GM19468 (cell line): ENCODE data around the gene TAAR5.
"Not testable (repeated sequence)": the region's sequence is repeated elsewhere in the genome, so short reads cannot be mapped to it uniquely, and the experiment has no call there.

Experiments used
- ATAC-seq: cut with Tn5 transposase; IDR thresholded peaks from one replicate; pipeline ENCODE4 v1.9.1; 2021; ENCODE audit warnings: mild to moderate bottlenecking, moderate library complexity, moderate number of reproducible peaks; ENCODE audit not compliant: unreplicated experiment; ENCODE audit errors: extremely low read depth

The TAAR5 gene, protein sequence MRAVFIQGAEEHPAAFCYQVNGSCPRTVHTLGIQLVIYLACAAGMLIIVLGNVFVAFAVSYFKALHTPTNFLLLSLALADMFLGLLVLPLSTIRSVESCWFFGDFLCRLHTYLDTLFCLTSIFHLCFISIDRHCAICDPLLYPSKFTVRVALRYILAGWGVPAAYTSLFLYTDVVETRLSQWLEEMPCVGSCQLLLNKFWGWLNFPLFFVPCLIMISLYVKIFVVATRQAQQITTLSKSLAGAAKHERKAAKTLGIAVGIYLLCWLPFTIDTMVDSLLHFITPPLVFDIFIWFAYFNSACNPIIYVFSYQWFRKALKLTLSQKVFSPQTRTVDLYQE

DNA sequence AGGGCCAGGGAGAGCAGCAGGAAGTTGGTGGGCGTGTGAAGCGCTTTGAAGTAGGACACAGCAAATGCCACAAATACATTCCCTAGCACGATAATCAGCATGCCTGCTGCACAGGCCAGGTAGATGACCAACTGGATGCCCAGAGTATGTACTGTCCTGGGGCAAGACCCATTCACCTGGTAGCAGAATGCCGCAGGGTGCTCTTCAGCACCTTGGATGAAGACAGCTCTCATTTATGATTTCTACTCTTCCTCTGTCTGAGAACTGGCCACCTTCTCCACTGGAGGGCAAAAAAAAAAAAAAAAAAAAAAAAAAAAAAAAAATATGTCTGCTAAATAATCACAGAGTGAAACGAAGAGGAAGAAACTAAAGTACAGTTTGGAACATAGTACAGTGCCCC, at the start of gene TAAR5:
TSS of gene TAAR5 (minus strand) at position 288 of the 400 bp plus-strand sequence. CDS start at position 233, 55 bp downstream.
- ATAC-seq = no peak

DNA sequence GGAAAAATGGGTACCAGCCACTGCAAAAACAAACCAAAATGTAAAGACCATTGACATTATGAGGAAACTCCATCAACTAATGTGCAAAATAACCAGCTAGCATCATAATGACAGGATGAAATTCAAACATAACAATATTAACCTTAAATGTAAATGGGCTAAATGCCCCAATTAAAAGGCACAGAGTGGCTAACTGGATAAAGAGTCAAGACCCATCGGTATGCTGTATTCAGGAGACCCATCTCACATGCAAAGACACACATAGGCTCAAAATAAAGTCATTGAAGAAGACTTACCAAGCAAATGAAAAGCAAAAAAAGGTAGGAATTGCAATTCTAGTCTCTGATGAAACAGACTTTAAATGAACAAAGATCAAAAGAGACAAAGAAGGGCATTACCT, 47.6 kb upstream of the TAAR5 start:
- ATAC-seq = not testable (repeated sequence)

DNA sequence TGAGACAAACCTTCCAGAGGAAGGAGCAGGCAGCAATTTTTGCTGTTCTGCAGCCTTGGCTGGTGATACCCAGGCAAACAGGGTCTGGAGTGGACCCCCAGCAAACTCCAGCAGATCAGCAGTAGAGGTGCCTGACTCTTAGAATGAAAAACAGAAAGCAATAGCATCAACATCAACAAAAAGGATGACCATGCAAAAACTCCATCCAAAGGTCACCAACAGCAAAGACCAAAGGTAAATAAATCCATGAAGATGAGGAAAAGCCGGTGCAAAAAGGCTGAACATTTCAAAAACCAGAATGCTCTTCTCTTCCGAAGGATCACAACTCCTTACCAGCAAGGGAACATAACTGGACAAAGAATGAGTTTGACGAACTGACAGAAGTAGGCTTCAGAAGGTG, 46.4 kb upstream of the TAAR5 start:
- not testable (repeated sequence) for ATAC-seq

DNA sequence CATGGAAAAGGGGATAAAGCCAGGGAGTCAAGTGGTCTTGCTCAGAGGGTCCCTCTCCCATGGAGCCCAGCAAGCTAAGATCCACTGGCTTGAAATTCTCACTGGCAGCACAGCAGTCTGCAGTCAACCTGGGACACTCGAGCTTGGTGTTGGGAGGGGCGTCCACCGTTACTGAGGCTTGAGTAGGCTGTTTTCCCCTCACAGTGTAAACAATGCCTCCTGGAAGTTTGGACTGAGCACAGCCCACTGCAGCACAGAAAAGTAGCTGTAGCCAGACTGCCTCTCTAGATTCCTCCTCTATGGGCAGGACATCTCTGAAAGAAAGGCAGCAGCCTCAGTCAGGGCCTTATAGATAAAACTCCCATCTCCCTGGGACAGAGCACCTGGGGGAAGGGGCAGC, 45.7 kb upstream of the TAAR5 start:
- not testable (repeated sequence) for ATAC-seq

DNA sequence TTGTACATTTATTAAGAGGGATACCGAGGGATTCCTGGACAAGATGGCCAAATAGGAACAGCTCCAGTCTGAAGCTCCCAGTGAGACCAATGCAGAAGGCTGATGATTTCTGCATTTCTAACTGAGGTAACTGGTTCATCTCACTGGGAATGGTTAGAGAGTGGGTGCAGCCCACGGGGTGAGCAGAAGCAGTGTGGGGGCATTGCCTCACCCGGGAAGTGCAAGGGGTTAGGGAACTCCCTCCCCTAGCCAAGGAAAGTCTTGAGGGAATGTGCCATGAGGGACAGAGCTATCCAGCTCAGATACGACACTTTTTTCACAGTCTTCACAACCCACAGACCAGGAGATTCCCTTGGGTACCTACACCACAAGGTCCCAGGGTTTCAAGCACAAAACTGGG, 45.3 kb upstream of the TAAR5 start:
- no peak for ATAC-seq

DNA sequence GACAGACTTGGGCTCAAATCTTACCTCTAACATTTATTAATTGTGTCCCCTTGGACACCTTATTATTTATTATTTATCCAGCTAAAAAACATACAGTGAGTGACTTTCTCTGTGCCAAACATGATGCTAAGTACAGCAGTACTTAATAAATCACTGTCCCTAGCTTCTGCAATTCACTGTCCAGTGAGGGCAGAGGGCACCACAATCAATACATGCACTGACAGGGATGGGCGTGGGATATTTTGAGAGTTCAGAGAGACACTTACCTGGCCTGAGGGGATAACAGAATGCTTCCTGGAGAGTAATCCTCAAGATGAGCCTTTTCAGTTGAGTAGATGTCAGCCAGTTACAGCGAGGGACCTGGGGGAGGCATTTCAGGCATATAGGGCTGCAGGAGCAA, 43.8 kb upstream of the TAAR5 start:
- ATAC-seq = no peak

DNA sequence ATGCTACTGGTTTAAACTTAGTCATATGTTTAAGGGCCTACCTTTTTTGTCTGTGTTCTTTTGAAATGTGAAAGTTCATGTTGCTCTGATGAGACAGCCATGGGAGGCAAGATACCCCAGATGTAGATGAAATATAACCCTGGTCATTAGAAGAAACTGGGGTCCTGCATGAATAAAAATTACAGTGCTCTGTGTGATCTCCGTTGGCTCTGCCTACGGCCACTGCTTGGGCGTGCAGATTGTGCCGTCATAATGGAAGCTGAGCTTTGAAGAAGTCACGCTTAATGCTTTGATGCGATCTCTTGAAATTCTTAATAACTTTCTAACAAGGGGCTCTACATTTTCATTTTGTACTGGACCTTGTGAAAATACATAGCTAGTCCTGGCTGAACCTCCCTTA, 34.6 kb upstream of the TAAR5 start, which contains the start of gene TAAR2:
TSS of gene TAAR2 (minus strand) at position 101 of the 400 bp plus-strand sequence. CDS start at position 101, 0 bp downstream.
- no peak for ATAC-seq

DNA sequence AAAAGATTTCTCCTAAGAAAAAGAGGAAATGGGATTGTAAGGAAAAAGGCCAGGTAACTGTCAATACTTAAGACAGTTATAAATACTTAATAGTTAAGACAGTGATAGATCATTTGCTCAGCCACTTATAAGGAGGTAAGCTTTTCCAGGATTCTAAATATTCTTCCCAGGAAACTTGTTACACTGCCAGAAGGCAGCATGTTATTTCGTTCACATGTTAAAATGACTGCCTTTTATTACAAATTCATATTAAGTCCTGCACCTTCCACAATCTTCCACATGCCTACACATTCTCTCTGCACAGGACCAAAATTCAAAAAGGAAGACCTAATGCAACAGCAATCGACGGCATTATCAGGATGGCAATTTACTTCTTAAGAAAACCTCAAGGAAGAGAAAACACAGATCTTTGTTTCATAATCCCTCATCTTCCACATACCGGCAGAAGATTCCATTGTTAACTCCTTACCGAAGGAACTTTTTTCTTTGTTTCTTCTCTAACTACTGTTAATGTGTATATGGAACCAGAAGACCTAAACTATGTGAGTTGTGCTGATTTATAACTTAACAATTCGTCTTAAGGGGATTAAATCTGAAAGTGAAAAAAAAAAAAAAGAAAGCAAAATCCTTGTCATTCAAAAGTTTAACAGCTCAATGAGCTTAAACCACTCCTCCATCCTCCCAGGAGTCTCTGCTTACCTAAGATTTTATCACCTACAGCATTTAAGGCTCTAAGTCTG, 33.7 kb upstream of the TAAR5 start:
- no peak for ATAC-seq

DNA sequence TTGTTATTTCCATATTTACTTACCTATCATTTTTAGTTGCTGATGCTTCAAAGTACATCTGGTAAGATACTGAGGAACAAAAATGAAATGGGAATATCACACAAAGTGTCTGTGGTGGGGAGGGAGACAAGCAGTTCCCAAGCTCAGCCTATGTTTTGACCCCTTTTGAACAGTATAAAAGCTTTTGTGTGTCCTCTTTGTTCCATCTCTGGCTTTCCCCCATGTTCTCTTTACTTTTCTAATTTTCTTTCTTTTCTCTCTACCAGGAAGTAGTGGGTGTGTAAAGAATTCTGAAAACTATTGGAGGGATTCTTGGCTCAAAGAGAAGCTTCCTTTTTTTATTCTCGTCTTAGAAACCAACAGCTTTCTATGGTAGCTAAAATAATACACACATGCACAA, 27.1 kb upstream of the TAAR5 start:
- no peak for ATAC-seq

DNA sequence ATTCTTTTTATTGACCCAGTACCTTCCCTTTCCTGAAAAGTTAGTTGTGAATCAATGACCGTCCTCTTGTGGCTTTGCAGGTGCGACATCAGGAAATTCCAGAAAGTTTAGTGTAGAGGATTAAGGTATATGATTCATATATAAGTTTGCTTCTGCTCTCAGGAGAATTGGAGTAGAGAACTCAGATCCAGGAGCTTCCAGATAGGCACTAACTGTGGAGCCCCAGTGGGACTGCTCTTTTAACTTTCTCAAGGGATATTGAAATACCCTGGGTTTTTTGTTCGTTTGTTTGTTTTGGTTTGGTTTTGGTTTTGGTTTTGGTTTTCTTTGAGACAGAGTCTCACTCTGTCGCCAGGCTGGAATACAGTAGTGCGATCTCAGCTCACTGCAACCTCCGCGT, 25.0 kb upstream of the TAAR5 start:
- ATAC-seq = no peak

DNA sequence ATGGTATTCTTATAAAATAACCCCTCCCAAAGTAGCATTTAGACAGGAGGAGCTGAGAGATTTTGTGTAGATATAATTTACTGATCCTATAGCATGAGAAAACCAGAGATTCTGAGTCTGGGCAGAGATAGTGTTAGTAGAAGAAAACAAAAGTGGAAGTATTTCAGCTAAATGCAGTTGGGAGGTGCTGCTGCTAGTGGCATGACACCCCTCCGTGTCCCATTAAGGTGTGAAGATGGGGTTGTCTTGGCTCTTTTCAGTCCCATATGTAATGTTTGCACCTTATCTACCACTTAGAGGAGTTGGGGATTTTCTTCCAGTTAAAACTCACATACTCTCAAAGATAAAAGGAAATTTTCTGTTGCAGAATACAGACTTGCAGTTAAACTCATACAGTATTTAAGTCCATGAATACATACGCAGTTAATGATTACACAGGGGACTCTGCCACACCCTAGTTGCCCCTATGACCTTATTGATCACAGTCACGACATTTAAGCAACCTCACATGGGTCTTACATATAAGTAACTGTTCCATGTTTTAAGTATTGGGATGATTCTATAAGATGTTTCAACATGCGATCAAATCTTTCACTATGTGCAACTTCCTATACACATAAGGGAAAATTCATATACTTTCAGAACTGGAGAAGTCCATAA, 23.0 kb upstream of the TAAR5 start:
- ATAC-seq = no peak

DNA sequence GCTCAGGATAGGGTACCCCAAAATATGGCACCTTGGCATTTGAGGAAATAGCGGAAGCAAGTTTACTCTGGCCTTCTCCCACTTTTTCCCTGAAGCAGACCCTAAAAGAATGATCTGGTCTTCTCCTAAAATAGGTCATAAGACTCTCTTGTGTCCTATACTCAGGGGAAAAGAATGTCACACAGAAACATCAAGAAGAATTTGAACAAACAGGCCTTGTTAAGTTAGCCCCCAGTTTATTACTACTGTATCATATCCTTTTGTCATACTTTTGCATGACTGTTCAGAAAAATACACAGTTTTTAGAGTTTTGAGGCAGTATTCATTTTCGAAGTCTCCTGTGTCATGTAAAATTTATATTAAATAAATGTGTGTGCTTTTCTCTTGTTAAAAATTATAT, 22.1 kb upstream of the TAAR5 start:
- ATAC-seq = no peak

DNA sequence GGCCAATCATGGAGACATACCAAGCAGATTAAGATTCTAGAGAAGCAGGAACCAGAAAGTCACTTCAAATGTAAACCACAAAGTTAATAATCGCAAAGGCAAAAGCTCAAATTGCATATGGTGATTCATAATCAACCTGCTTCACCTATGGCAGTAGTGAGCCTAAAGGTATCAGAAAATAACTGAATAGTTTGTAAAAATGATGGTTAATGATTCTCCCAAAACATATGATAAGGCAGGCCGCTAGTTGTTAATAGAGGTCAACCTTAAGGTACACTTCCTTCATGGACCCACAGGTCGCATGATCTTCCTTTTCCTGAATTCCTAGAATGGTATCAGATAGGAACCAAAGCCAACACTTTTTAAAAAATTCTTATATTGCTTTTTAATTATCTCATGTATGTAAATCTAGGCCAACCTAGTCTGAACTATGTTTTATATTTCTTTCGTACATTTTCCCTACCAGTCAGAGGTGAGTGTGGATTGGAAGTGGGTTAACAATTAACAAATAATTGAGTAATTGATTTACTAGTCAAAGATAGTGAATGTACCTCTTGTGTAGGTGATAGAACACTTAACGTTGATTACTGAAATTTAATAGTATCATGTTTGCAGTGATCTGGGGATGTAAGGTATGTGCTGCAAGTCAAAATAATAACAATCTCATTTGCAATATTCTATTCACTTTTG, 18.1 kb upstream of the TAAR5 start:
- peak; percentile 40 for ATAC-seq

DNA sequence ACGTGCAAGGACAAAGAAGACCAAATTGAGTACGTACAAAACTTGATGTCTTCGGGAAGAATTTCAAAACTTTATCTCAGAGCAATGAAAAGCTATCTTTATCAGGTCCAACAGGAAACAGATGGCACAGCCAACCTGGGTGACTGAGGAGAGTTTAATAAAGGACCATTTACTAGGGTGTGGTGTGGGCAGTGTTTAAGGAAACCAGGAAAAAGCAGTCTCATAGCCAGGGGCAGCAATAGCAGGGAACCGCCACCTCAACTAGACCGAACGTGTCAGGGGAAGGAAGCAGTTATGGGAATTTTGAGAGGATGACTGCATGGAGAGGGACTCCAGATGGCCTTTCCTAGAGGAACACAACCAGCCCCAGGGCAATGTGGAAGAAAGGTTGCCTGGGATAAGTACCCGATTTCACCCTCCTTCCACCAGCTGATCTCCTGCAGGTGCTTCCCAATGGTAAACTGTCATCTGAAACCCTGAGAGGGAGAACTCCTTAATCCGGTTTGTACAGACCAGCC, 15.2 kb upstream of the TAAR5 start:
- no peak for ATAC-seq

DNA sequence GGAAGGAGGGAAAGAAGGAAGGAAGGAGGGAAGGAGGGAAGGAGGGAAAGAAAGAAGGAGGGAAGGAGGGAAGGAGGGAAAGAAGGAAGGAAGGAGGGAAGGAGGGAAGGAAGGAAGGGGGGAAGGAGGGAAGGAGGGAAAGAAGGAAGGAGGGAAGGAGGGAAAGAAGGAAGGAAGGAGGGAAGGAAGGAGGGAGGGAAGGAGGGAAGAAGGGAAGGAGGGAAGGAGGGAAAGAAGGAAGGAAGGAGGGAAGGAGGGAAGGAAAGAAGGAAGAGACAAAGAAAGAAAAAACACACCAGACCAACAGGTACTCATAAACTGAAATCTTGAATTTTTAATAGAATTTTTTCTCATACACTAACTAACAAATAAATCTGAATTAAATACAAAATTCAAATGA, 11.4 kb upstream of the TAAR5 start:
- not testable (repeated sequence) for ATAC-seq

DNA sequence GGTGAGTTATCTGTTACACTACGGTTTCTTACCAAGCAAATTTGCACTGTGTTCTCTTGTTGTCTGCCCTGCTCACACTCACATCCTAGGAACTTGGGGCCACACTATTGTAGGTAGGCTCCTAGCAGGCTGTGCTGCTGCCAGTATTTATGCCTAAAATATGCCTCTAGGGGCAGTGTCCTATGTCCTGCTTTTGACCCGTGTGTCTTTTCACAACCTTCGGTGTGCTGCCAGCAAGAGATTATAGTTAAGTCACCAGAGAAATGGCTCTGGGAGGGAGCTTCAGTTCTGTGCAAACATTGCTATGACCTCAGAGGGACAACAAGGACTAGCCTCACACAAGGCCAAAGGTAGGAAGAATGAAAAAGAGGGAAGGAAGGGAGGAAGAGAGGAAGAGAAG, 8.9 kb upstream of the TAAR5 start:
- peak; percentile 32 for ATAC-seq

DNA sequence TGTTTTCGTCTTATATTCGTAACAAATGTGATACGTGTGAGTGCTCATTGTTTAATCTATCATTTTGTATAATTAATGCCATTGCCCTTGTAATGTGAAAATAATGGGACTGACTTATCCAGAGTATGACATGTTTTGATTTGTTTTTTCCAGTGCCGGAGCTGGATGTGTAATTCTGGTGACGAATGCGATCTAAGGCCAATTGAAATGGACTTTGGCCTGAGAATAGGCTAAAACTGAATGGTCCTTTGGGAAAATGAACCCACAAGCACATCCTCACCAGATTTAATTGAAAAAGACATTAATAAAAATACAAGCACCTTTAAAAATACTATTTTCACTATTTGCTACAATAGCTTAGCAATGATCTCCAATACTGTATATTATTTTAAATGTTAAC, 6.7 kb upstream of the TAAR5 start:
- no peak for ATAC-seq

DNA sequence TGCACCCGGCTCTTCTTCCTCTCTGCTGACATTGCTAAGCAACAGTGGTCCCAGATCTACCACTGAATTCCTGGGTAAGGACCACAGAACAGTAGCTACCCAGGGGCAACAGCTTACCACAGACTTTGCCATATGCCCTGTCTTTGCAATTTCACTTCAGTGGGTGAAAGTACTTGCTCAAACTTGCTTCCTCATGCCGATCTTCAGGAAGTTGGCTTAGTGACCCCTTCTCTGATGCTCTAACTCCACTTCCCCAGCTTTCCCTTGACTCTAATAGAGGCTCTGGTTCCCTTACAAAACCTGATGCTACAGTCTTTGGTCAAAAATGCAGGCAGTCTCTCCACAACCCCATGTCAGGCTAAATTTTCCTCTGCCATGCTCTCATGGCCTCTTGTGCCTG, 3.3 kb upstream of the TAAR5 start:
- no peak for ATAC-seq

DNA sequence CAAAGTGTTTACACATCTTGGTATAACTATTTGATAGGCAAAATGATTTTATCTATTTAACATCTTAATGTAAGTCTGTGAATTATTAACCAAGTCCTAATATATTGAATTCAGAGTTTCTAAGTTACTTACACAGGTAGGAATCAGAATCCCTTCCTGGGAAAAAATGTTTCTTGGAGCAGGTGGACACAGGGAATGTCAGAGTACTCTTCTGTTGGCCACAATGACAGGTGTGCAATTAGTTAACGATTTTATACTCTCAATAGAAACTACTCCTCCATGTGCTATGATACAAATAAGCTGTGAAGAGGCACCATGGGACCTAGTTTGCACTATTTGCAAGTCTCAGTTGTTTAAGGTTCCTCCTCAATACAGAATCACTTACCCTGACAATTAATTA, 821 bp upstream of the TAAR5 start:
- no peak for ATAC-seq

DNA sequence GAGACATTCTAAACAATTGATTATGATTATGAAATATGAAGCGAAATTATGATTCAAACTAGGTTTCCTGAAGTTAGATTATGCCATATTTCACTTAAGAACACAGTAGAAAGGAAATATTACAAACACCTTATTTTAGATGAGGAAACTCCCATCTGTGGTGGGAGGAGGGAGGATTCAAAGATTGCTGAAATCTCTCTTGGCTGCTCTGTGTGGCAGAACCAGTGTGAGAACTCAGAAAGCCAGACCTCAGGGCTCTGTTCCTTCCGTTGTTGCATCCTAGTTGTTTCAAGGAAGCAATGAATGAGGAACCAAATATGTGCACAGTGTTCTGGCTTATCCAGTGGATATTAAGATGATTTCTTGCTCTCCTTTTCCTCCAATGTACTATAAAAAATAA, 2.1 kb downstream of the TAAR5 start:
- no peak for ATAC-seq
